GM23338 (cell line): ENCODE measurements around the gene MYL5. TPM values are rescaled to one million over a fixed set of nuclear protein-coding genes. Genes with fewer than 3 reads are reported as not detected.

Experiments used
- ATAC-seq: fragments of 200-7000 bp; cut with Tn5 transposase; 3 replicates; pipeline ENCODE4 v1.9.1; 2020
- DNase-seq: peaks from one replicate; pipeline ENCODE4 v3.0.0-alpha.2; 2015; ENCODE audit warnings: low spot score
- H2AFZ ChIP-seq: fragments of 200-600 bp; sonication (generic); 2 replicates; pipeline ENCODE4 v1.8.0; 2016; ENCODE audit warnings: antibody characterized with exemption, mild to moderate bottlenecking, moderate library complexity
- H3F3A ChIP-seq: fragments of 200-600 bp; sonication (generic); replicated peaks from 2 replicates; pipeline ENCODE4 v1.8.0; 2017; ENCODE audit warnings: antibody characterized with exemption, mixed run types, low read depth
- H3K27ac ChIP-seq: fragments of 200-600 bp; sonication (generic); 2 replicates; pipeline ENCODE4 v1.6.1; 2016; ENCODE audit warnings: low read depth
- H3K27me3 ChIP-seq: fragments of 200-600 bp; sonication (generic); 2 replicates; pipeline ENCODE4 v1.8.0; 2016; ENCODE audit warnings: mild to moderate bottlenecking, mixed run types, moderate library complexity; ENCODE audit not compliant: insufficient read depth
- H3K36me3 ChIP-seq: fragments of 200-600 bp; sonication (generic); 2 replicates; pipeline ENCODE4 v1.8.0; 2016; ENCODE audit warnings: mild to moderate bottlenecking; ENCODE audit not compliant: insufficient read depth
- H3K4me1 ChIP-seq: fragments of 200-600 bp; sonication (generic); 2 replicates; pipeline ENCODE4 v1.8.0; 2016; ENCODE audit warnings: mild to moderate bottlenecking, moderate library complexity; ENCODE audit not compliant: insufficient read depth
- H3K4me2 ChIP-seq: fragments of 200-600 bp; sonication (generic); 2 replicates; pipeline ENCODE4 v1.7.1; 2017; ENCODE audit warnings: mixed run types
- H3K4me3 ChIP-seq: fragments of 200-600 bp; sonication (generic); 2 replicates; pipeline ENCODE4 v1.6.1; 2016; ENCODE audit warnings: mixed run types
- H3K79me2 ChIP-seq: fragments of 200-600 bp; sonication (generic); replicated peaks from 2 replicates; pipeline ENCODE4 v1.8.0; 2017; ENCODE audit warnings: mild to moderate bottlenecking; ENCODE audit not compliant: insufficient read depth
- H3K9me2 ChIP-seq: fragments of 200-600 bp; sonication (generic); 2 replicates; pipeline ENCODE4 v1.8.0; 2017; ENCODE audit not compliant: insufficient read depth
- H4K20me1 ChIP-seq: fragments of 200-600 bp; sonication (generic); replicated peaks from 2 replicates; pipeline ENCODE4 v1.8.0; 2017; ENCODE audit warnings: mild to moderate bottlenecking; ENCODE audit not compliant: insufficient read depth
- H3K27ac Mint-ChIP-seq: 2 replicates; pipeline ENCODE4 v1.8.0; 2020; ENCODE audit warnings: inconsistent platforms, mild to moderate bottlenecking, moderate library complexity, mixed read lengths
- H3K27me3 Mint-ChIP-seq: 3 replicates; pipeline ENCODE4 v1.8.0; 2022; ENCODE audit warnings: low read depth, mild to moderate bottlenecking, moderate library complexity, mixed read lengths, inconsistent platforms; ENCODE audit not compliant: insufficient read depth, poor library complexity
- H3K36me3 Mint-ChIP-seq: 3 replicates; pipeline ENCODE4 v1.8.0; 2021; ENCODE audit warnings: low read depth, mild to moderate bottlenecking, inconsistent platforms, moderate library complexity, mixed read lengths
- H3K4me1 Mint-ChIP-seq: 3 replicates; pipeline ENCODE4 v1.8.0; 2020; ENCODE audit warnings: mild to moderate bottlenecking, inconsistent platforms, mixed read lengths
- H3K4me3 Mint-ChIP-seq: 3 replicates; pipeline ENCODE4 v1.8.0; 2021; ENCODE audit warnings: moderate library complexity, mild to moderate bottlenecking, inconsistent platforms, mixed read lengths
- H3K9me3 Mint-ChIP-seq: 3 replicates; pipeline ENCODE4 v1.8.0; 2020; ENCODE audit warnings: moderate library complexity, mild to moderate bottlenecking, inconsistent platforms, mixed read lengths
- CREB1 ChIP-seq: fragments of 250-450 bp; sonication (Bioruptor Pico); IDR thresholded peaks from 2 replicates; pipeline ENCODE4 v1.5.0; 2020; ENCODE audit warnings: low read depth, mild to moderate bottlenecking, moderate library complexity
- CTCF ChIP-seq, 2 experiments: fragments of 200-600 bp in 1 of 2; sonication (generic) in 1 of 2; conservative IDR thresholded peaks; 2 replicates each; pipeline versions ENCODE4 v1.5.1 to v1.6.1; 2016 to 2017; ENCODE audit warnings: antibody characterized with exemption in 2 of 2, low read depth in 2 of 2, mild to moderate bottlenecking in 2 of 2, moderate library complexity in 1 of 2
- EZH2 ChIP-seq: fragments of 200-600 bp; sonication (generic); IDR thresholded peaks from one replicate; pipeline ENCODE4 v1.8.0; 2017; ENCODE audit warnings: antibody characterized with exemption, mild to moderate bottlenecking, low read depth; ENCODE audit not compliant: unreplicated experiment
- EZH2phosphoT487 ChIP-seq: fragments of 200-600 bp; sonication (generic); IDR thresholded peaks from one replicate; pipeline ENCODE4 v1.8.1; 2018; ENCODE audit warnings: antibody characterized with exemption; ENCODE audit not compliant: unreplicated experiment
- JUNB ChIP-seq: IDR thresholded peaks from one replicate; pipeline ENCODE4 v1.6.1; 2016; ENCODE audit warnings: antibody characterized with exemption; ENCODE audit not compliant: unreplicated experiment
- NANOG ChIP-seq: IDR thresholded peaks from 2 replicates; pipeline ENCODE4 v1.6.1; 2016; ENCODE audit warnings: antibody characterized with exemption, borderline replicate concordance
- POLR2AphosphoS5 ChIP-seq: IDR thresholded peaks from 2 replicates; pipeline ENCODE4 v1.6.1; 2016; ENCODE audit warnings: antibody characterized with exemption, low read depth
- STAT1 ChIP-seq: IDR thresholded peaks from one replicate; pipeline ENCODE4 v1.6.1; 2016; ENCODE audit warnings: antibody characterized with exemption; ENCODE audit not compliant: unreplicated experiment
- ZNF114 ChIP-seq: fragments of 250-450 bp; sonication (Bioruptor Pico); IDR thresholded peaks from 2 replicates; pipeline ENCODE4 v1.5.0; 2020; ENCODE audit warnings: mild to moderate bottlenecking, moderate library complexity
- ZNF331 ChIP-seq: fragments of 250-450 bp; sonication (Bioruptor Pico); IDR thresholded peaks from 2 replicates; pipeline ENCODE4 v1.5.0; 2020; ENCODE audit warnings: low read depth, mild to moderate bottlenecking, moderate library complexity
- ZNF462 ChIP-seq: fragments of 250-450 bp; sonication (Bioruptor Pico); IDR thresholded peaks from 2 replicates; pipeline ENCODE4 v1.5.0; 2020; ENCODE audit warnings: mild to moderate bottlenecking, moderate library complexity
- polyA plus RNA-seq: library from polyadenylated mRNA; unstranded; fragments of >200 nt; fragmentation: Nextera tagmentation; extraction: Ambion mirVana; gene quantifications from 2 replicates; pipeline ENCODE4 v1.2.1, GENCODE V29; 2016
- total RNA-seq: library from RNA; depleted of rRNA; stranded (reverse); fragments of >200 nt; shearing (Covaris generic); gene quantifications from 2 replicates; pipeline ENCODE4 v1.2.3, GENCODE V29; 2014
- TF ChIP-seq, protein P1 (sequence below): IDR thresholded peaks from one replicate; pipeline ENCODE4 v1.6.1; 2018; ENCODE audit warnings: antibody characterized with exemption; ENCODE audit not compliant: unreplicated experiment
- TF ChIP-seq, protein P2 (sequence below): IDR thresholded peaks from 2 replicates; pipeline ENCODE4 v1.6.1; 2016; ENCODE audit warnings: antibody characterized with exemption

The MYL5 gene
- total and polyA plus RNA-seq, 2 experiments from 2014 or later, result 3.0 to 4.4 TPM

DNA sequence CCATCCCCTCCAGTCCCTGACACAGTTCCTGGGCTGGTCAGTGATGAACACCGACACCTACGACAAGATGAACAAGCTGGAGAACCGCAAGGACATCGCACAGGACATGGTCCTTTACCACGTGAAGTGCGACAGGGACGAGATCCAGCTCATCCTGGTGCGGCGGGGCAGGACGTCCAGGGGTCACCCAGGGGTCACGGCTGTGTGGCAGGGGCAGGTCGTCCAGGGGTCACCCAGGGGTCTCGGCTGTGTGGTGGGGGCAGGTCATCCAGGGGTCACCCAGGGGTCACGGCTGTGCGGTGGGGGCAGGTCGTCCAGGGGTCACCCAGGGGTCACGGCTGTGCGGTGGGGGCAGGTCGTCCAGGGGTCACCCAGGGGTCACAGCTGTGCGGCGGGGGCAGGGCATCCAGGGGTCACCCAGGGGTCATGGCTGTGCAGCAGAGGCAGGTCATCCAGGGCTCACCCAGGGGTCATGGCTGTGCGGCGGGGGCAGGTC is 17.0 kb upstream of the MYL5 start:
- ATAC-seq (no peak), DNase-seq (no peak)
- Histone ChIP-seq H3K9me2 (no peaks in the 10 kb centered on the region), H2AFZ (no peak overlapping the region), H3K36me3 (no peaks in the 10 kb centered on the region), H3F3A (0 out of 2 replicates have a peak, but pooled peaks cover 2% of the 10 kb centered on the region), H4K20me1 (no peaks in the 10 kb centered on the region; the same call in 1 of the 2 replicates), H3K4me2 (no peak overlapping the region), H3K79me2 (no peaks in the 10 kb centered on the region), H3K27ac (no peak overlapping the region), H3K27me3 (no peaks in the 10 kb centered on the region), H3K4me3 (no peak overlapping the region), H3K4me1 (no peaks in the 10 kb centered on the region)
- Mint-ChIP-seq H3K36me3 (peaks cover 12% of the 10 kb centered on the region), H3K9me3 (no peaks in the 10 kb centered on the region; the same call in 2 of the 3 replicates), H3K27me3 (peaks cover 8% of the 10 kb centered on the region), H3K4me1 (no peaks in the 10 kb centered on the region; the same call in 2 of the 3 replicates), H3K4me3 (no peak overlapping the region), H3K27ac (no peak overlapping the region)
- TF ChIP-seq STAT1 (no peak), NANOG (no peak), CTCF (conservative IDR thresholded peaks at IDR 0.05; ENCODE audit: low read depth in 2 of 2) (no peak), EZH2 (no peak), ZNF114 (CRISPR knock-in tag) (no peak), POLR2AphosphoS5 (no peak), JUNB (no peak), EZH2phosphoT487 (no peak), ZNF462 (no peak), ZNF331 (CRISPR knock-in tag) (no peak), CREB1 (CRISPR knock-in tag) (no peak)
- TF ChIP-seq, protein P1, sequence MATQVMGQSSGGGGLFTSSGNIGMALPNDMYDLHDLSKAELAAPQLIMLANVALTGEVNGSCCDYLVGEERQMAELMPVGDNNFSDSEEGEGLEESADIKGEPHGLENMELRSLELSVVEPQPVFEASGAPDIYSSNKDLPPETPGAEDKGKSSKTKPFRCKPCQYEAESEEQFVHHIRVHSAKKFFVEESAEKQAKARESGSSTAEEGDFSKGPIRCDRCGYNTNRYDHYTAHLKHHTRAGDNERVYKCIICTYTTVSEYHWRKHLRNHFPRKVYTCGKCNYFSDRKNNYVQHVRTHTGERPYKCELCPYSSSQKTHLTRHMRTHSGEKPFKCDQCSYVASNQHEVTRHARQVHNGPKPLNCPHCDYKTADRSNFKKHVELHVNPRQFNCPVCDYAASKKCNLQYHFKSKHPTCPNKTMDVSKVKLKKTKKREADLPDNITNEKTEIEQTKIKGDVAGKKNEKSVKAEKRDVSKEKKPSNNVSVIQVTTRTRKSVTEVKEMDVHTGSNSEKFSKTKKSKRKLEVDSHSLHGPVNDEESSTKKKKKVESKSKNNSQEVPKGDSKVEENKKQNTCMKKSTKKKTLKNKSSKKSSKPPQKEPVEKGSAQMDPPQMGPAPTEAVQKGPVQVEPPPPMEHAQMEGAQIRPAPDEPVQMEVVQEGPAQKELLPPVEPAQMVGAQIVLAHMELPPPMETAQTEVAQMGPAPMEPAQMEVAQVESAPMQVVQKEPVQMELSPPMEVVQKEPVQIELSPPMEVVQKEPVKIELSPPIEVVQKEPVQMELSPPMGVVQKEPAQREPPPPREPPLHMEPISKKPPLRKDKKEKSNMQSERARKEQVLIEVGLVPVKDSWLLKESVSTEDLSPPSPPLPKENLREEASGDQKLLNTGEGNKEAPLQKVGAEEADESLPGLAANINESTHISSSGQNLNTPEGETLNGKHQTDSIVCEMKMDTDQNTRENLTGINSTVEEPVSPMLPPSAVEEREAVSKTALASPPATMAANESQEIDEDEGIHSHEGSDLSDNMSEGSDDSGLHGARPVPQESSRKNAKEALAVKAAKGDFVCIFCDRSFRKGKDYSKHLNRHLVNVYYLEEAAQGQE, result no peak
- TF ChIP-seq, protein P2, sequence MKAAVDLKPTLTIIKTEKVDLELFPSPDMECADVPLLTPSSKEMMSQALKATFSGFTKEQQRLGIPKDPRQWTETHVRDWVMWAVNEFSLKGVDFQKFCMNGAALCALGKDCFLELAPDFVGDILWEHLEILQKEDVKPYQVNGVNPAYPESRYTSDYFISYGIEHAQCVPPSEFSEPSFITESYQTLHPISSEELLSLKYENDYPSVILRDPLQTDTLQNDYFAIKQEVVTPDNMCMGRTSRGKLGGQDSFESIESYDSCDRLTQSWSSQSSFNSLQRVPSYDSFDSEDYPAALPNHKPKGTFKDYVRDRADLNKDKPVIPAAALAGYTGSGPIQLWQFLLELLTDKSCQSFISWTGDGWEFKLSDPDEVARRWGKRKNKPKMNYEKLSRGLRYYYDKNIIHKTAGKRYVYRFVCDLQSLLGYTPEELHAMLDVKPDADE, result no peak
